Measurements from ENCODE around the gene ATG13.

- TF ChIP-seq POLR2A (IDR thresholded peaks at IDR 0.05) = no peak
- TF ChIP-seq, protein P1, sequence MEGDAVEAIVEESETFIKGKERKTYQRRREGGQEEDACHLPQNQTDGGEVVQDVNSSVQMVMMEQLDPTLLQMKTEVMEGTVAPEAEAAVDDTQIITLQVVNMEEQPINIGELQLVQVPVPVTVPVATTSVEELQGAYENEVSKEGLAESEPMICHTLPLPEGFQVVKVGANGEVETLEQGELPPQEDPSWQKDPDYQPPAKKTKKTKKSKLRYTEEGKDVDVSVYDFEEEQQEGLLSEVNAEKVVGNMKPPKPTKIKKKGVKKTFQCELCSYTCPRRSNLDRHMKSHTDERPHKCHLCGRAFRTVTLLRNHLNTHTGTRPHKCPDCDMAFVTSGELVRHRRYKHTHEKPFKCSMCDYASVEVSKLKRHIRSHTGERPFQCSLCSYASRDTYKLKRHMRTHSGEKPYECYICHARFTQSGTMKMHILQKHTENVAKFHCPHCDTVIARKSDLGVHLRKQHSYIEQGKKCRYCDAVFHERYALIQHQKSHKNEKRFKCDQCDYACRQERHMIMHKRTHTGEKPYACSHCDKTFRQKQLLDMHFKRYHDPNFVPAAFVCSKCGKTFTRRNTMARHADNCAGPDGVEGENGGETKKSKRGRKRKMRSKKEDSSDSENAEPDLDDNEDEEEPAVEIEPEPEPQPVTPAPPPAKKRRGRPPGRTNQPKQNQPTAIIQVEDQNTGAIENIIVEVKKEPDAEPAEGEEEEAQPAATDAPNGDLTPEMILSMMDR (IDR thresholded peaks at IDR 0.05) = no peak
These were observed 59.8 kb downstream of the ATG13 start for GRCh38 chr11:46677169-46677568.
